ENCODE results near the gene COA1.
"Not testable (repeated sequence)": the region's sequence is repeated elsewhere in the genome, so short reads cannot be mapped to it uniquely, and the experiment has no call there.

Gene COA1, protein sequence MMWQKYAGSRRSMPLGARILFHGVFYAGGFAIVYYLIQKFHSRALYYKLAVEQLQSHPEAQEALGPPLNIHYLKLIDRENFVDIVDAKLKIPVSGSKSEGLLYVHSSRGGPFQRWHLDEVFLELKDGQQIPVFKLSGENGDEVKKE

DNA sequence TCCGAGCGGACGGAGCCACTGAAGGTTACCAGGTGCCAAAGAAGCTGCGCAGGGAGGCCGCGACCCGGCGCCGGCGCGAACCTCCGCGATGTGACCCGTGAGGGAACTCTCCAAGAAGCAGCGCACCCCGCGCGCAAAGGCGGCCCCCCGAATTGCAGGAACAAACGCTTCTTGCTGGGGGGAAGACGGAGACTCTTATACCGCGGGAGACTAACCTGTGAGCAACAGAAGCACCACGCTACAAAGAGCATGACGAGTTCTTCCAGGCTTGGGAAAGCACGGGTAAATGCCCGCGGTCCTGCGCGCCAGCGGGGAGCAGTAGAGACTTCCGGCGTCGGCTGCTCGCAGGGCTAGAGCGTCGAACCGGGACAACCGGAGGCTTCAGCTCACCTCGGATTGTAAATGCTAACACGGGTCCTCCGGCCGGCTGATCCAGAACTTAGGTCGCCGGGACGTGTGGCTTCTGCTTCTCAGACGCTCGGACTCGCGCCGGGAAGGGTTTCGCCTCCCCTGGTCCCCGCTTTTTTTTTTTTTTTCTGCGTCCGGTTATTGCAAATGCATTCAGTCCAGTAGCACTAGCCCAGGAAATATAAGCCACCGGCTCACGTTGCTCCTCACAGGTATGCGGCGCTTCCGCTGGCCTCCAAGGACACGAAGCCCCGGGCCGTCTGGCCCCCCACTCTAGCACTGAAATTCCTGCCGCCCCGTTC lies at the start of gene COA1:
TSS of gene COA1 (minus strand) at position 310 of the 710 bp plus-strand sequence. CDS start 80,909 bp downstream, outside the sequence.
- DNase-seq (peak; percentile 81), ATAC-seq (peak; percentile 98)

DNA sequence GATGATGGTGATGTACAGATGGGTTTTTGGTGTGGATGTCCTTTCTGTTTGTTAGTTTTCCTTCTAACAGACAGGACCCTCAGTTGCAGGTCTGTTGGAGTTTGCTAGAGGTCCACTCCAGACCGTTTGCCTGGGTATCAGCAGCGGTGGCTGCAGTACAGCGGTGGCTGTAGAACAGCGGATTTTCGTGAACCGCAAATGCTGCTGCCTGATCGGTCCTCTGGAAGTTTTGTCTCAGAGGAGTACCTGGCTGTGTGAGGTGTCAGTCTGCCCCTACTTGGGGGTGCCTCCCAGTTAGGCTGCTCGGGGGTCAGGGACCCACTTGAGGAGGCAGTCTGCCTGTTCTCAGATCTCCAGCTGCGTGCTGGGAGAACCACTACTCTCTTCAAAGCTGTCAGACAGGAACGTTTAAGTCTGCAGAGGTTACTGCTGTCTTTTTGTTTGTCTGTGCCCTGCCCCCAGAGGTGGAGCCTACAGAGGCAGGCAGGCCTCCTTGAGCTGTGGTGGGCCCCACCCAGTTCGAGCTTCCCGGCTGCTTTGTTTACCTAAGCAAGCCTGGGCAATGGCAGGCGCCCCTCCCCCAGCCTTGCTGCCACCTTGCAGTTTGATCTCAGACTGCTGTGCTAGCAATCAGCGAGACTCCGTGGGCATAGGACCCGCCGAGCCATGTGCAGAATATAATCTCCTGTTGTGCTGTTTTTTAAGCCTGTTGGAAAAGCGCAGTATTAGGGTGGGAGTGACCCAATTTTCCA lies 49.1 kb upstream of the COA1 start:
- DNase-seq, ATAC-seq: not testable (repeated sequence)

DNA sequence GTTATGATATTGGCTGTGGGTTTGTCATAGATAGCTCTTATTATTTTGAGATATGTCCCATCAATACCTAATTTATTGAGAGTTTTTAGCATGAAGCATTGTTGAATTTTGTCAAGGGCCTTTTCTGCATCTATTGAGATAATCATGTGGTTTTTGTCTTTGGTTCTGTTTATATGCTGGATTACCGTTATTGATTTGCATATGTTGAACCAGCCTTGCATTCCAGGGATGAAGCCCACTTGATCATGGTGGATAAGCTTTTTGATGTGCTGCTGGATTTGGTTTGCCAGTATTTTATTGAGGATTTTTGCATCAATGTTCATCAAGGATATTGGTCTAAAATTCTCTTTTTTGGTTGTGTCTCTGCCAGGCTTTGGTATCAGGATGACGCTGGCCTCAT lies 45.9 kb upstream of the COA1 start:
- DNase-seq, ATAC-seq: not testable (repeated sequence)

DNA sequence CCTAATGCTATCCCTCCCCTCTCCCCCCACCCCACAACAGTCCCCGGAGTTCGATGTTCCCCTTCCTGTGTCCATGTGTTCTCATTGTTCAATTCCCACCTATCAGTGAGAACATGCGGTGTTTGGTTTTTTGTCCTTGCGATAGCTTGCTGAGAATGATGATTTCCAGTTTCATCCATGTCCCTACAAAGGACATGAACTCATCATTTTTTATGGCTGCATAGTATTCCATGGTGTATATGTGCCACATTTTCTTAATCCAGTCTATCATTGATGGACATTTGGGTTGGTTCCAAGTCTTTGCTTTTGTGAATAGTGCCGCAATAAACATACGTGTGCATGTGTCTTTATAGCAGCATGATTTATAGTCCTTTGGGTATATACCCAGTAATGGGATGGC lies 43.9 kb upstream of the COA1 start:
- not testable (repeated sequence) for ATAC-seq

DNA sequence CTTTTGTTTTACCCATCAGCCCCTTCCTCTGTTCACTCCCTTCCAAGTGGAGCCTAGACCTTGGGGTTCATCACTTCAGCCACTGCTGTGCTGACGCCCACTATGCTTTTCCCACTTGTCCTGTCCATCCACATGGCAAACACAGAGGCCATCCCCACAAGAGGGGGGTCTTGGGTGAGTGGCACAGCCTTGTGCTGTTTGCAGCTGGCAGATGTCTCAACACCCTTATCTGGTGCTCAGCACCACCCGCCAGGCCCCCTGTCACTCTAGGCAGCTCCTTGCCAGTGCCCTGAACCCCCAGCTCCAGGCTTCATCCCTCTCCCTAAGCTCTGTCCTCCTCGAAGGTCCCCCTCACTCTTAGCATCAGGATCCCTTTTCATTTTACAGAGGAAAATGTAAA lies 42.2 kb upstream of the COA1 start:
- DNase-seq (no peak), ATAC-seq (no peak)

More for the DNA sequence above, 43.9 kb upstream of the COA1 start:
- DNase-seq = not testable (repeated sequence)

DNA sequence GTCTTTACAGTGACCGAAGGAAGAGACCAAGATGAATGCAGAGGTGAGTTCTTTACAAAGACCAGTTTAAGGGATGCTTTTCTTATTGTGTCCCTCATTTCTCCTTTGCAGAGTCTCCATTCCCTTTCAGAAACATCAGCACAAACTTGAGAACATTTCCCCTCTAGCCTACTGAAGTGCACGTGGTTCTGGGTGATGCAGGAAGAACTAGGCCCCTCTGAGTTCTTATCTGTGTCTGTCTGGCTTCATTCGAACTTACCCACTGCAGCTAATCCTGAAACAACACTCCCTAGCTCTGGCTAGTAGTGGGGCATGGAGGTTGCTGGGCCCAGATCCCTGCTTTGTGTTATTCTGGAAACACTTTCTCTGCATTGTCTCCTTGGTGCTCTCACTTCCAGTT lies 41.8 kb upstream of the COA1 start:
- DNase-seq (no peak), ATAC-seq (no peak)

DNA sequence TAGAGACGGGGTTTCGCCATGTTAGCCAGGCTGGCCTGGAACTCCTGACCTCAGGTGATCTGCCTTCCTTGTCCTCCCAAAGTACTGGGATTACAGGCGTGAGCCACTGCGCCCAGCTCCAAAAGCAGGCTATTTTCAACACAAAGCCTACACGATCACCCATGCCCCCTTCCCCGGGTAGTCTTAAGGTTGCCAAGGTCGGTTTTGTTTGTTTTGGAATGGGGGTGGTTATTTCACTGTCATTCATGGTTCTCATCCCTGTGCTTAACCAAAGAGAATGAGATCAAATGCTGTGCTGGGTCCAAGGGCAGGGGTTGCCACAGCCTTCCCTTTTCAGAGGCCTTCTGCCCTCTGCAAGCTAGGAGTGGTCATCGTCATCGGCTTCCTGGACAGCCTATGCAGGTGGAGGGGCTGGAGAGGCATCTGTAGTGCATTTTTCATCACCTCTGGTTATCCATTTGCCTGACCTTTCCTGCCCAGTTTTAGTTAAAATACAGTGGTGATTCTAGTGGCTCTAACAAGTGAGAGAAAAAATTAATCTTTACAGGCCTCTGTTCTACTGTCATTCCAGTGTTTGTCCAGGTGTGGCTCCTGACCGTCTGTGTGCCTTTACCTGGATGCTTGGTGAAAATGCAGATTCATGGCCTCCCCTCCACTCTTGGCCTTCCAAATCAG lies 40.6 kb upstream of the COA1 start:
- DNase-seq (no peak), ATAC-seq (no peak)

DNA sequence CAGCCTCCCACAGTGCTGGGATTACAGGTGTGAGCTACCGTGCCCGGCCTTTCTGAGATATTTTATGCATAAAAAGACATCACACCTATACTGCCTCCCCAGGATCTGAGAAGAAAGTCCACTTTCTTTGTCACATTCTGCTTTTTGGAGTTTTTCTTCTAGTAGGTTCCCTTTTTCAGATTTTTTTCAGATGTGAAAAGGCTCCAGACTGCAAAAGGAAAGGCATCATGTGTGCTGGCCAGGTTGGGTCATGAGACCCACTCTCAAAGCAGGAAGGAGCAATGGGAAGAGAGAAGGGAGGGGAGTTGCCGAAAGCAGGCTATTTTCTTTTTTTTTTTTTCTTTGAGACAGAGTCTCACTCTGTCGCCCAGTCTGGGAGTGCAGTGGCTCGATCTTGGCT lies 40.0 kb upstream of the COA1 start:
- ATAC-seq = no peak

DNA sequence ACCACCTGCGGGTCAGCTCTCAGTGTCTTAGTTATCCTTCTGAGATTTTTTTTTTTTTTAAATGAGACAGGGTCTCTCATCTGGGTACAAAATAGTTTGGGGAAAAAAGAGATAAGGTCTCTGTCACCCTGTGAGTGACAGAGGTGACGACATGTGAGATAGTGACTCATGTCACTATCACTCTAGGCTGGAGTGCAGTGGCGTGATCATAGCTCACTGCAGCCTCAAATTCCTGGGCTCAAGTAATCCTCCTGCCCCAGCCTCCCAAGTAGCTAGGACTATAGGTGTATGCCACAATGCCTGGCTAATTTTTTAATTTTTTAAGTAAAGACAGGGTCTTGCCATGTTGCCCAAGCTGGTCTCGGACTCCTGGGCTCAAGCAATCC lies 39.6 kb upstream of the COA1 start:
- no peak for DNase-seq
- no peak for ATAC-seq

More for the DNA sequence above, 40.0 kb upstream of the COA1 start:
- DNase-seq = no peak

DNA sequence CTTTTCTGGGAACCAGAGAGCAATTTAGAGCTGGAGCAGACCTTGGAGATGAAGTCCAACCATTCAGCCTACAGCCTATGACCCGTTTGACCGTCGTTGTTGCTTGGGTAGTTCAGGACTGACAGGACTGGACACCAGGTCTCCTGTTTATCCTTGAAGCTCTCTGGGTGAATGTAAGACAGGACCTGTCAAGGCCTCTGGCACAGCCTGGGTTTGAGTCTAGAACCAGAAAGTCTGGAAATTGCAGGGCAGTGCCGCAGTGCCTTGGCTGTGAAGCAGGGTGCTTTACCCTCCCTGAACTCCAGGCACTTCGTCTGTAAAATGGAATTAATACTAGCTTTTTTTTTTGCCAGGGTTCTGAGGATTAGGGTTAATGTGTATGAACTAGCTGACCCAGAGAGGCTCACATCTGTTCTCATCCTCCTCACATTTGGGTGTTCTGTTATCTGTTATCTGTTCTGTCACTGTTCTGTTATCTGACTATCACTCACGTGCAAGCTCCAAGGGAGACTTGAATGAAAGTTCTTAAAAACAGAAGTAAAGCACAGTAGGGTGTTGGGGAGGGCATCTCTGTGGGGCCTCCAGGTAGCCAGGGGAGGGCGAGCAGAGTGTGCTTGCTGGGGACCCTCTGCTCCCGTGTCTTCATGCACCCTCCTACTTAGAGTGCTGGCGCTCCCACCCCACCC lies 39.0 kb upstream of the COA1 start:
- ATAC-seq = no peak
- no peak for DNase-seq

DNA sequence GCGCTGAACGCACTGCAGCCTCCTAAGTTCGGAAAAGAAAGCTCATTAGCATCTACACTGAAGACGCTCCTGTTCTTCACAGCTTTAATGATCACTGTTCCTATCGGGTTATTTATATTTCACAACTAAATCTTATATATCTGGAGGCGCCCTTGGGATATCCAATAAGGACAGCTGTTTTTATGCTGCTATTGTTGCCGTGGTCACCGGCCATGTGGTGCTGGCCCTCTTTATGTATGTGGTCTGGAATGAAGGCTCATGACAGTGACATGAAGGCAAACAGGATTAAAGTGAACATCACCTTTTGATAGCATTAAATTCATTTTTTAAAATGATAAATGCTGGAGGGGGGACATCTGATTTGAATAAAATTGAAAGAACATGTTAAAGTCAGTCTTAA lies 38.0 kb upstream of the COA1 start:
- no peak for ATAC-seq
- DNase-seq = no peak

DNA sequence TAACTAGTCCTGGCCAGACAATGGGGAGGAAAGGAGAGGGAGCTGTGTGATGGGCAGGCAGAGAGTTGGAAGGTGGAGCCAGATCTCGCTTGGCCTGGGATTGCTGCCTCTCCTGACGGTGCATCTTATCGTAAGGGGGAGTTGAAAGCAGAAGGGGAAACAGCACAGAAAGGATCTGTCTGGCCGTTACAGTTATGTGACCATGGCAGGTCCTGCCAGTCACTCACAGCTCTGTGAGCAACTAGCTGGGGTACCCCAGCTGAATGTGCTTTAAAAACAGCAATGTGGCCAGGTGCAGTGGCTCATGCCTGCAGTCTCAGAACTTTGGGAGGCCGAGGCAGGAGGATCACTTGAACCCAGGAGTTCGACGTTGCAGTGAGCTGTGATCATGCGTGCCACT lies 37.2 kb upstream of the COA1 start:
- DNase-seq (no peak), ATAC-seq (no peak)

DNA sequence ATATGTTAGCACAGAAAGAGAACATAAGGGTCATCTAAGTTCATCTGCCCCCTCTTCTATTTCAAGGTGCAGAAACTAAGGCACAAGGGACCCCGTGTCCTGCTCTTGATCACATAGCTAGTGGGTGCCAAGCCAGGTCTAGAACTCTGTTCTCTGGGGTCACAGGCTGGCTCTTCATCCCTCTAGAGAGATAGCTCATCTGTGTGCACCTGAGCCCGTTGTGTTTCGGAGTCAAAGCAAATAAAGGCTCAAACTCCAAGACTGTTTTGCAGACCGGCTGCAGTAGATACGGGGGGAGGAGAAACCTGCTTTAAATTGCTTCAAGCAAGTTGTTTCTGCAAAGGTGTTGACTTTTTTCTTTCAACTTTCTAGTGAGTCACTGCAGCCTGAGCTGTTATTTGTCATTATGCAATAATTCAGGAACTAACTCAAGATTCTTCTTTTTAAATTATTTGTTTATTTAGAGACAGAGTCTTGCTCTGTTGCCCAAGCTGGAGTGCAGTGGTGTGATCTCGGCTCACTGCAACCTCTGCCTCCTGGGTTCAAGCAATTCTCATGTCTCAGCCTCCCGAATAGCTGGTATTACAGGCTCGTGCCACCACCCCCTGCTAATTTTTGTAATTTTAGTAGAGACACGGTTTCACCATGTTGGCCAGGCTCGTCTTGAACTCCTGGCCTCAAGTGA lies 35.6 kb upstream of the COA1 start:
- ATAC-seq (no peak), DNase-seq (no peak)

DNA sequence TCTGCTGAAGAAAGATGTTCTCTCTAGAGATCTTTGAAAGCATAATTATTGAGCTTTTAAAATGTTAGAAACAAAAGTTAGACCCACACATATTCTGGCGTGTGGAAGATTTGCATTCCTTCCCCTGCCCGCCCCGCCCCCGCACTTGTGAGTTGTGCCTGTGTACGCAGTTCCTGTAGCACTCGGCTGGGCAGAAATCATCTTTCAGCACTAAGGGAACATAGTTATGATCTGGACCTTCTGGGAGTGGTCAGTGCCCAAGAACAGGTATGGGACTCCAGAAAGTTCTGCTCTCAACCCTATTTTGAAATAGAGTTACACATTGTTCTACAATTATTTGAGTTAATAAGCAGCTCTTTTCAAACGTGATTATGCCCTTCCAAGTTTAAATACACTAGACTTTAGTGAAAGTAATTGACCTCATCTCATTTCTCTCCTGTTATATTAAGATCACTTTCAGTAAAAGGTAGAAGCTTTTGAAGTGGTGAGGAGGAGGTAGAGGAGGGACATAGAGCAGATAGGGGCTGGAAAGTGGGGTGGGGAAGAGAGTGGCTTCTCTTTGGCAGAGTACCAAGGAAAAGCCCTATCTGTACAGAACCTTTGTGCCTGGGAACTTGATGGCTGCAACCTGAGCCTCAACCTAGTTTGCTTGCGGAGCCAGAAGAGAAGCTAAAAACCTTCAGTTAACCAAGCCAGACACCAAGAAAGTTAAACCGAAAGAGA lies 34.9 kb upstream of the COA1 start:
- DNase-seq = peak; percentile 62
- ATAC-seq = peak; percentile 57

DNA sequence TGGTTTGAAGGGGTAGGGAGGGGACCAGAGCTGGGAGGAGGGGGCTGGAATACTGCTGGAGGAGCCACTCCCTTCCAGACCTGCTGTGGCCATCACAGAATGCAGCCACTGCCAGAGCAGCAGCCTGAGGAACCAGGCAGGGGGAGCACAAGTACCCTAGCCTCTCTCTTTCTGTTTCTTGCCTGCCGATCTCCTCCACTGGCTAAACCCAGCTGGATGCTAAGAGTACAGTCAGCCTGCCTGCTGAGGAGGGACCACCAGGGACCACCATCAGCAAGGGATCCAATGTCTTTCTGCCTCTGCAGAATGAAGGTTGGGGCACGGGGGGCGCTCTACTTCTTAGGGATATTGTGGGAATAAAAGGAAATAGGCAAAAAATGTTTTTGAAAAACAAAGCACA lies 33.9 kb upstream of the COA1 start:
- ATAC-seq = no peak

DNA sequence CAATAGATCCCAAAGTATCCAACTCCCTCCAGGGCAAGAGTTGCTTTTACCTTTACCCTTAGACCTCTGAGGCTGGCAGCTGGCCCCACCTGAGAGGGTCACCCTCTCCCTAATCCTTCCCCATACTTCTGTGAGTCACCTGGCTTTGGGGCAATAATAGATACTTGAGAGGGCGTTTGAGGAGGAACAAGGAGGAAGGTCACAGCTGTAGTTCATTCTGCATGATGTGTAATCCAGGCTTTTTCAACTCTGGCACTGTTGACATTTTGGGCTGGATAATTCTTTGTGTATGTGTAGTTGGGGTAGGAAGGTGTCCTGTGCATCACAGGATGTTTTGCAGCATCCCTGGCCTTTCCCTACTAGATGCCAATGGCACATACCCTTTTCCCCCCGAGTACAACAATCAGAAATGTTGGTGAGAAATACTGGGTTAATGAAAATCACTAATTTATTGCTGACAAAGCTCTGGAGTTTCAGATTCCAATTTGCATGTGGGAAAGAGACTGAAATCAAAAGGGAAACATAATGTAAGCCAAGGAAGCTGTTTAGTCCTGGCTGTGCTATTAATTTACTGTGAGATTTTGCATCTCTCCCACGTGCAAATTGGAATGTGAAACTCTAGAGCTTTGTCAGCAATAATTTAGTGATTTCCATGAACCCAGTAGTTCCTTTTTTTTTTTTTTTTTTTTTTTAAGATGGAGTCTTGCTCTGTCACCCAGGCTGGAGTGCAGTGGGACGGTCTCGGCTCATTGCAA lies 32.8 kb upstream of the COA1 start:
- ATAC-seq = no peak
- DNase-seq = no peak

More for the DNA sequence above, 33.9 kb upstream of the COA1 start:
- DNase-seq = no peak

DNA sequence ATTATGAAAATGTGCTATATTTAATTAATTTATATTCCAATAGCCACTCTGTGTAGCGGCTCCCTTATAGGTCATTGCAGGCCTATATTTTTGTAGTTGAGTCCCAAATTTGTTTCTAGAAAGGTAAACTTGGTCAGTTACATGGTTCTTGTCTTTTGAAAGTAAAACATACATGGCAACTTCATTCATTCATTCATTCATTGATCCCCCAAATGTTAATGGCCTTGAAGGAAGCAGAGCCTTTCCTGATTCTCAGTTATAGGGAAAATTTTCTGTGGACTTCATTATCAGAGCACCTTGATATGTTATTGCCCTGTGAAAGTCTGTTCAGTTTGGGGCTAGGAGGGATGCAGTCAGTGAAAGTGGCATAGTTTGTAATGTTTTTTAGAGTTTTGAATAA lies 32.1 kb upstream of the COA1 start:
- DNase-seq (no peak), ATAC-seq (no peak)

DNA sequence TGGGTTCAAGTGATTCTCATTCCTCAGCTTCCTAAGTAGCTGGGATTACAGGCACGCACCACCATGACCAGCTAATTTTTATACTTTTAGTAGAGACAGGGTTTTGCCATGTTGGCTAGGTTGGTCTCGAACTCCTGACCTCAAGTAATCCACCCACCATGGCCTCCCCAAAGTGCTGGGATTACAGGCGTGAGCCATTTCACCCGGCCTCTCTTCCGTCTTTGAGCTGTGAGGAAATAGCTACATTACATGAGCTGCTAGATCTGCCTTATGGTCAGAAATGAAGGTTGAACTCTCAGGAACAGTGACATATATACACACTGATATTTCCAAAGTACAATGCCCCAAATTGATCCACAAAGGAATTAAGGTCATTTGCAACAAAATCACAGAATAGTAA lies 31.5 kb upstream of the COA1 start:
- no peak for ATAC-seq
- DNase-seq = no peak

DNA sequence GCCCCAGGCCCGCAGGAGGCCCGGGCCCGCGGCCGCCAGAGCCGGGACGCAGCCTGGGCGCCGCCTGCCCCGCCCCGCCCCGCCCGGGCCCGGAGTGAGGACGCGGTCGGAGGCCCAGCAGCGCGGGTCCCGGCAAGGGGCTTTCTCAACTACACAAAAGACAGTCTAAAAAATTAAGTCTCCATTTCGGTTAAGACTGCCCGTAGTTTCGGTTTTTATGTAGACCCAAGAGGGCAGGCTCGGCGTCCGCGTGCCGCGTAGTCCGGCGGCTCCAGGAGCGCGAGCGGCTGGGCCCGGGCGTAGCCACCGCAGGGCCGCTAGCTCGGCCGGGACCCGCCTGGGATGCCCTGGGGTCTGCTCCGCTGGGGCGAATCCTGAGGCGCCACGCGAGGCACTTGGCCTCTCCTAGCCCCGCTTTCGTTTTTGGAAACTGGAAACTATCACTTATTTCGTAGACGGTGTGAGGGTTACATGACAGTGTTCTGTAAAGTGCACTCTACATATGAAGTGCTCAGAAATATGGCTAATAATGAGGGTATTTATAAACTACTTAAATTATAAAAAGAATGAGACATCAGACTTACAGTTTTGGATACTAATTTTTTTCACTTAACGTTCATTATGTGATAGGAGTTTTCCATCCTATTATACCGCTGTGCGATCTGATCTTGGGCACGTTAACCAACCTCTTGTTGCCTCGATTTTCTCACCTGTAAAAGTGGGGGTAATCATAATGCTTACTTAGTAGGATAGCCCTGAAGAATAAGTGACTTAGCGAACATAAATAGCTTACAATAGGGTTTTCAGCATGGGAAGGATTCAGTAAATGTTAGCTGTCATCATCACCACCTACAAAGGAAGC lies 29.7 kb upstream of the COA1 start:
- peak; percentile 55 for DNase-seq
- peak; percentile 62 for ATAC-seq

Measured in stimulated activated naive CD8-positive, alpha-beta T cell treated with anti-CD3 and anti-CD28 coated beads, Interleukin-15, Interleukin-2, amounts not matched to agents 100 U/mL and 50 U/mL, for 24 hours (primary cell).